GM12872 (cell line): ENCODE results near the gene PCARE.

Experiments
- TF ChIP-seq, protein P1 (sequence below): IDR thresholded peaks from 3 replicates; pipeline ENCODE4 v1.5.1; 2011; ENCODE audit warnings: low read depth, mild to moderate bottlenecking, low read length, moderate library complexity; ENCODE audit not compliant: insufficient read depth

The PCARE gene

DNA sequence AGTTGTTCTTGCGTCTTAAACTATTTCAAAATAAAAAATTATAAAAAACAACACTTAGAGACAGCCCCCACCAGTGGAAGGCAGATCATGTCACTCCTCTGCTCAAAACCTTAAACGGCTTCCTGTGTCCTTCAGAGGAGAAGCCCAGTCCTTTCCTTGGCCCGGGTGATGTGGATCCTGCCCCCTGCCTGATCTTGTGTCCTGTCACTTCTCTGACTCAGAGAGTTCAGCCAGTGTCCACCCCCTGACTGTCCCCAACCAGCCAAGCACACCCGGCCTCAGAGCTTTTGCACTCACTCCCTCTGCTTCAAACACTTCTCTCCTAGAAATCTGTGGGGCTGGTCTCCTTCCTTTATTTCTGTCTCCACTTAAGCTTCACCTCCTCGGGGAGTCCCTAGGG, 57.8 kb downstream of the PCARE start:
- TF ChIP-seq, protein P1, sequence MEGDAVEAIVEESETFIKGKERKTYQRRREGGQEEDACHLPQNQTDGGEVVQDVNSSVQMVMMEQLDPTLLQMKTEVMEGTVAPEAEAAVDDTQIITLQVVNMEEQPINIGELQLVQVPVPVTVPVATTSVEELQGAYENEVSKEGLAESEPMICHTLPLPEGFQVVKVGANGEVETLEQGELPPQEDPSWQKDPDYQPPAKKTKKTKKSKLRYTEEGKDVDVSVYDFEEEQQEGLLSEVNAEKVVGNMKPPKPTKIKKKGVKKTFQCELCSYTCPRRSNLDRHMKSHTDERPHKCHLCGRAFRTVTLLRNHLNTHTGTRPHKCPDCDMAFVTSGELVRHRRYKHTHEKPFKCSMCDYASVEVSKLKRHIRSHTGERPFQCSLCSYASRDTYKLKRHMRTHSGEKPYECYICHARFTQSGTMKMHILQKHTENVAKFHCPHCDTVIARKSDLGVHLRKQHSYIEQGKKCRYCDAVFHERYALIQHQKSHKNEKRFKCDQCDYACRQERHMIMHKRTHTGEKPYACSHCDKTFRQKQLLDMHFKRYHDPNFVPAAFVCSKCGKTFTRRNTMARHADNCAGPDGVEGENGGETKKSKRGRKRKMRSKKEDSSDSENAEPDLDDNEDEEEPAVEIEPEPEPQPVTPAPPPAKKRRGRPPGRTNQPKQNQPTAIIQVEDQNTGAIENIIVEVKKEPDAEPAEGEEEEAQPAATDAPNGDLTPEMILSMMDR, result no peak

DNA sequence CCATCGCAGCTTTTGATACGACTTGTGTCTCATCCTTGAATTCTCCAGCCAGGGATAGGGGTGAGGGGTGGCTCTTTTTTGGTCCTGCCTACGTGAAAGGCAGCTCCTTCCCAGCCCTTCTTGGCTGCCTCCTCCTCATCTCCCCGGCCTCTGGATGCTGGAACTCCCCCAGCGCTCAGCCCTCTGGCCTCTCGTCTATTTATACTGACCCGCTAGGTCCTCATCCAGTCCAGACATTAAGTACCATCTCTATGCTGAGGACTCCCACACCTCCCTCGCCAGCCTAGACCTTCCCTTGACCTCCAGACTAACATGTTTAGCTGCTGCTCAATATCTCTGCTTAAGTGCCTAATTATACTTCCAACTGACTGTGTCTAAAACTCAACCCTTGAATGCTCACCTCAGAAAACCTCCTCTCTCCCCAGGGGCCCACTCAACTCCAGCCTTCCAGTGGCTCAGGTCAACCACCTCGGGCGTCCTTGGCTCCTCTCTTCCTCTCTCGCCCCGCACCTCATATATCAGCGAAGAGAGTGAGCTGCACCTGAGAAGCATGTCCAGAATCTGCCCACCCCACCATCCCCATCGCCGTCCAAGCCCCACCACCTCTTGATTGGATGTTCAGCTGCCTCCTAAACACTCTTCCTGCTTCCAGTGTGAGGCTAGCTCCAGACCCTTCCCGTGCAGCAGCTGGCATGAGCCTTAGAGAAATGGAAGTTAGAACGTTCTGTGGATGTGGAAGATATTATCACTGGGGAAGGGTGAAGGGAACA, 58.4 kb downstream of the PCARE start:
- TF ChIP-seq, protein P1, result no peak

DNA sequence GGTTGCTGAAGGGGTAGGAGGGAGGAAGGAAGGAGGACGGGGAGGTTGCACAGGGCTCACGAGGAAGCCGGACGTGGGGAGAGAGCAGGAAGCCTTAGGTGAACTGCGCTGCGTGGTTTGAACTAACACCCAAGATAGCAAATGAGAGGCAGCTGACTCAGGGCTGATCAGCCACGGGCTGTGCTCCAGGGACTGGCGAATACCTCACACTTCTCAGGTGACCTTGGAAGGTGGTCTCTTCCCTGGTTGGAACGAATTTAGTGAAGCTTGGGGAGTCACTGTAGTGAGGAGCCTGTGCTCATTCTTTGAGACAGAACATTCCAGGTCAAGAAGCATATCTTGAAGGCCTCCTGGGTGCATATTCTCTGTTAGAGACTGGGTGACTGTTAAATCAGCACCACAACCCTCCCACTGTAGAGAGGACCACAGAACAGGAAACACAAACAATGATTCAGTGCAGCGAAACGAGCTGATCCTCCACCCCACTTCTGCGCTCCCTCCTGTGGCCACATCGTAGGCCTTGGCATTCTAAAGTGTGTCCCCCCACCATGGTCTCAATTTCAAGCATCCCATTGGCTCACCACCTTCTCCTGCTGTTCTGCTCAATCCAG, 59.4 kb downstream of the PCARE start:
- TF ChIP-seq, protein P1, result peak; percentile 32; the same call in 2 of the 3 replicates

DNA sequence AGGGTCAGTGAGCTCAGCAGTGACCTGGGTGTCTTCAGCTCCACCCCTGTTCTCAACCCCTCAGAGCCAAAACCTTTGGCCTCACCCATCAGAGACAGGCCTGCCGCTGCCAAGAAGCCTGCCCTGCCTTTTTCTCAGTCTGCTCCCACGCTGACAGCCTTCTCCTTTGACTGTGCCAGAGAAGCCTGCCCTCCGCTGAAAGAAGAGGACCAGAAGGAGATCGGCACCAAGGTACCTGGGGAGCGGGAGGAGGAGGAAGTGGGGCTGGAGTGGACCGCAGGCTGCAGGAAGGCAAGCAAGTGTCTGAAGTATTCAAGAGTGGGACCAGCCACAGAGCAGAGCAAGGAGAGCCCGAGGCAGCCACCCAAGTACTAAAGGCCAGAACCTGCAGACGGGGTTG, 60.0 kb downstream of the PCARE start:
- TF ChIP-seq, protein P1, result no peak

DNA sequence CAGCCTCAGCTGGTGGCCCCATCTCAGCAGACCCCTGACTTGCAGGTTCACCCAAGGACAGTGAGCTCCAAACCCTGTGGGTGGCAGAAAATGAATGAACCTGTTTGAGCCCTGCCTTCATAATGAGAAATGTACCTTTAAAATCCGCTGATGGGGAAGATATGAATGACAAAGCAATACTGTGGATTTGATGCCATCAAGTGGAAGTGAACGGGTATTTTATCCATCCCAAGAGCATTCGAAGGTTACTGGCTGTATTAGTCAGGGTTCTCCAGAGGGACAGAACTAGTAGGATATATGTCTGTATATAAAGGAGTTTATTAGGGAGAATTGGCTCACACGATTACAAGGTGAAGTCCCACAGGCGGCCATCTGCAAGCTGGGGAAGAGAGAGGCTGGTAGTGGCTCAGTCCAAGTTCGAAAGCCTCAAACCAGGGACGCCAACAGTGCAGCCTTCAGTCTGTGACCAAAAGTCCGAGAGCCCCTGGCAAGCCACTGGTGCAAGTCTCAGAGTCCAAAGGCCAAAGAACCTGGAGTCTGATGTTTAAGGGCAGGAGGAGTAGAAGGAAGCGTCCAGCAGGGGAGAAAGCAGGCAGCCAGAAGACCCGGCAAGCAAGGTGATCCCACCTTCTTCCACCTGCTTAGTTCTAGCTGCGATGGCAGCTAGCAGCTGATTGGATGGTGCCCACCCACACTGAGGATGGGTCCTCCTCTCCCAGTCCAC, 61.1 kb downstream of the PCARE start:
- TF ChIP-seq, protein P1, result no peak

DNA sequence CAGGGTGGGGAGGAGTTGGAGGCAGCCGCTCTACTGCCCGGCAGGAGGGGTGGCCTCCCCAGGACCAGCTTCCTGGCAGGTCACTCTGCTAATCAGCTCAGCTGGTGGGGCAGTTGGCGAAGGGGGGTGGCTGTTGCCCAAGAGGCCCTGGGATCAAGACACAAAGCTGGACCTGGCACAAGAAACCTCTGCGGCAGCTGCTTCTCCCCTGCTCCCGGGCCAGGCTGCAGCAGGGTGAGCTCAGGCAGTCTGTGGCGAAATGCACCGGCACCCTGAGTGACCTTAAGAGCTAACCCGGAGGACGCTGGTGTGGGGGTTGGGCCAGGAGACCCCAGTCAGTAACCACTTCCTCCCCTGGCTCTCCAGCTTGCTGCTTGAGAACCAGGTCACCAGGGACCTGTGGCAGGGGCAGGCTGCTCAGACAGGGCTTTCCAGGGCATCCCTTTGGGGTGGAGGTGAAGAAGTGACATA, 62.1 kb downstream of the PCARE start:
- TF ChIP-seq, protein P1, result no peak
